OCI-LY7 (cell line): ENCODE measurements around the gene EXOC4. TPM values are rescaled to one million over a fixed set of nuclear protein-coding genes. Genes with fewer than 3 reads are reported as not detected.

Source experiments
- BruUV-seq: library from RNA; stranded (reverse); fragments of 400-500 nt; replicated peaks from 2 replicates; lab custom pipeline; 2021; lab: Mats Ljungman, UMichigan
- CTCF ChIA-PET: fragments of 300-600 bp; sonication (Branson Sonifier 250); formaldehyde crosslinking; loops from one replicate; lab custom pipeline; 2022; ENCODE audit warnings: antibody characterized with exemption; ENCODE audit not compliant: unreplicated experiment; lab: Charles Lee
- POLR2A ChIA-PET: fragments of 300-600 bp; sonication (Branson Sonifier 250); formaldehyde crosslinking; loops from one replicate; lab custom pipeline; 2022; ENCODE audit warnings: antibody characterized with exemption; lab: Charles Lee
- DNase-seq: peaks from one replicate; pipeline ENCODE4 v3.0.0-alpha.2; 2015; ENCODE audit warnings: low spot score
- H2AFZ ChIP-seq: fragments of 200-600 bp; sonication (generic), shearing (Covaris generic); 2 replicates; pipeline ENCODE4 v1.6.1; 2014; ENCODE audit warnings: mild to moderate bottlenecking, antibody characterized with exemption, low read length, moderate library complexity
- H3K27ac ChIP-seq: fragments of 200-600 bp; sonication (generic); 2 replicates; pipeline ENCODE4 v1.5.1; 2014; ENCODE audit warnings: mixed run types, low read depth, mild to moderate bottlenecking, moderate library complexity, low read length, inconsistent platforms; ENCODE audit not compliant: poor library complexity, severe bottlenecking
- H3K36me3 ChIP-seq: fragments of 200-600 bp; sonication (generic); 2 replicates; pipeline ENCODE4 v1.6.1; 2014; ENCODE audit warnings: mild to moderate bottlenecking, antibody characterized with exemption, low read length, moderate library complexity, mixed read lengths; ENCODE audit not compliant: insufficient read depth
- H3K4me1 ChIP-seq: fragments of 200-600 bp; sonication (generic); 2 replicates; pipeline ENCODE4 v1.5.1; 2014; ENCODE audit warnings: mild to moderate bottlenecking, low read length; ENCODE audit not compliant: insufficient read depth, poor library complexity, severe bottlenecking
- H3K4me2 ChIP-seq: fragments of 200-600 bp; sonication (generic); 2 replicates; pipeline ENCODE4 v1.6.1; 2014; ENCODE audit warnings: mild to moderate bottlenecking, low read length
- H3K4me3 ChIP-seq: fragments of 200-600 bp; sonication (generic); 2 replicates; pipeline ENCODE4 v1.5.1; 2014; ENCODE audit warnings: mild to moderate bottlenecking, low read depth, low read length; ENCODE audit not compliant: poor library complexity, severe bottlenecking
- H3K79me2 ChIP-seq: fragments of 200-600 bp; sonication (generic); 2 replicates; pipeline ENCODE4 v1.6.1; 2016; ENCODE audit warnings: low read depth, mild to moderate bottlenecking, low read length, moderate library complexity, mixed read lengths; ENCODE audit not compliant: insufficient read depth
- H3K9me2 ChIP-seq: fragments of 200-600 bp; sonication (generic); 2 replicates; pipeline ENCODE4 v1.6.1; 2016; ENCODE audit warnings: mild to moderate bottlenecking, low read length, mixed read lengths; ENCODE audit not compliant: insufficient read depth
- H3K9me3 ChIP-seq: fragments of 200-600 bp; sonication (generic); 2 replicates; pipeline ENCODE4 v1.6.1; 2014; ENCODE audit warnings: mild to moderate bottlenecking, mixed run types, low read length, mixed read lengths
- H4K20me1 ChIP-seq: fragments of 200-600 bp; sonication (generic); 2 replicates; pipeline ENCODE4 v1.6.1; 2014; ENCODE audit warnings: mild to moderate bottlenecking, antibody characterized with exemption, low read length, moderate library complexity, mixed read lengths; ENCODE audit not compliant: insufficient read depth
- EZH2phosphoT487 ChIP-seq: fragments of 200-600 bp; sonication (generic); IDR thresholded peaks from 2 replicates; pipeline ENCODE4 v1.6.1; 2018; ENCODE audit warnings: low read depth, borderline replicate concordance, mild to moderate bottlenecking, mixed run types, antibody characterized with exemption, low read length, moderate library complexity, mixed read lengths
- intact Hi-C: fragments of 100-400 bp; cut with micrococcal nuclease; formaldehyde crosslinking; loops from one replicate; pipeline ENCODE4 v1.10.0; 2022; ENCODE audit not compliant: unreplicated experiment
- total RNA-seq, 2 experiments: library from RNA; depleted of rRNA in 1 of 2; stranded (reverse); fragments of >200 nt in 1 of 2; shearing (Covaris generic) in 1 of 2; gene quantifications; 2 replicates each; pipeline ENCODE4 v1.2.3, GENCODE V29; 2014 to 2022
- TF ChIP-seq, protein P1 (sequence below): fragments of 200-600 bp; sonication (generic); conservative IDR thresholded peaks from 2 replicates; pipeline ENCODE4 v1.5.1; 2014; ENCODE audit warnings: mild to moderate bottlenecking, antibody characterized with exemption, low read length, moderate library complexity, mixed read lengths

The EXOC4 gene
- total RNA-seq, 2 experiments from 2014 or later, result 75.1 to 93.2 TPM

DNA sequence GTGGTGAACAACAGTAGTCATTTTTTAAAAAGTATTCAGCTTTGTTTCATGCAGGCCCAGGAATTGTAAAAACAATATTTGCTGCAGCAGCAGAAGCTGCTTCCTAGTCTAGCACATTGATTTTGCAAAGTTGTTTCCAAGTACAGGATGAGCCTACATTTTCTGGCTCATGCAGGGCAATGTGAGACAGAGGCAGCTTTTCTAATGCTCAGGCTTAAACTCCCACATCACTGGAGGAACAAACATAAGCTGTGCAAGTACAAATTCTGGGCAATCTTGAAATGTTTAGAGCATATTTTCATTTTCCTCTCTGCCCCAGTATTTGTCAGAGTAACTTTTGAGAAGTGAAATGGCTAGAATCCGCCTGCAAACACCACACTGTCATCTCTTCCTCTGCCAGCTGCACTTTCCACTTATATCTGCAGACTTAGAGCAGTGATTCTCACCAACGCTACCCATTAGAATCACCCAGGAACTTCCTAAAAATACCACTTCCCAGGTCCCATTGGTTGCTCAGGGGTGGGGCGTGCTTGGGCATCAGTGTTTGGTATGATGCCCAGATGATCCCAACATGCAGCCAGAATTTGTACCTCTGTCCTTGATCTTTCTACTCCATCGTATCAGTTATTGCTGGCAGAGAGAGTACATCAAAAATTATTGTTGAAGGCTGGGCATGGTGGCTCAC lies 570.1 kb downstream of the EXOC4 start:
- ChIA-PET CTCF (no interaction called here), POLR2A (no interaction called here)
- Histone ChIP-seq H3K4me2 (no peak overlapping the region), H4K20me1 (no peaks in the 10 kb centered on the region), H3K36me3 (no peaks in the 10 kb centered on the region), H3K27ac (no peak overlapping the region), H3K9me2 (no peaks in the 10 kb centered on the region), H3K4me3 (no peak overlapping the region), H3K9me3 (no peaks in the 10 kb centered on the region), H3K4me1 (no peaks in the 10 kb centered on the region), H2AFZ (no peak overlapping the region), H3K79me2 (no peaks in the 10 kb centered on the region)
- no peak for DNase-seq
- TF ChIP-seq, protein P1, sequence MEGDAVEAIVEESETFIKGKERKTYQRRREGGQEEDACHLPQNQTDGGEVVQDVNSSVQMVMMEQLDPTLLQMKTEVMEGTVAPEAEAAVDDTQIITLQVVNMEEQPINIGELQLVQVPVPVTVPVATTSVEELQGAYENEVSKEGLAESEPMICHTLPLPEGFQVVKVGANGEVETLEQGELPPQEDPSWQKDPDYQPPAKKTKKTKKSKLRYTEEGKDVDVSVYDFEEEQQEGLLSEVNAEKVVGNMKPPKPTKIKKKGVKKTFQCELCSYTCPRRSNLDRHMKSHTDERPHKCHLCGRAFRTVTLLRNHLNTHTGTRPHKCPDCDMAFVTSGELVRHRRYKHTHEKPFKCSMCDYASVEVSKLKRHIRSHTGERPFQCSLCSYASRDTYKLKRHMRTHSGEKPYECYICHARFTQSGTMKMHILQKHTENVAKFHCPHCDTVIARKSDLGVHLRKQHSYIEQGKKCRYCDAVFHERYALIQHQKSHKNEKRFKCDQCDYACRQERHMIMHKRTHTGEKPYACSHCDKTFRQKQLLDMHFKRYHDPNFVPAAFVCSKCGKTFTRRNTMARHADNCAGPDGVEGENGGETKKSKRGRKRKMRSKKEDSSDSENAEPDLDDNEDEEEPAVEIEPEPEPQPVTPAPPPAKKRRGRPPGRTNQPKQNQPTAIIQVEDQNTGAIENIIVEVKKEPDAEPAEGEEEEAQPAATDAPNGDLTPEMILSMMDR, result no peak
- TF ChIP-seq EZH2phosphoT487, result no peak
- BruUV-seq, result no TSS peak
- intact Hi-C loops, result no loop called here

DNA sequence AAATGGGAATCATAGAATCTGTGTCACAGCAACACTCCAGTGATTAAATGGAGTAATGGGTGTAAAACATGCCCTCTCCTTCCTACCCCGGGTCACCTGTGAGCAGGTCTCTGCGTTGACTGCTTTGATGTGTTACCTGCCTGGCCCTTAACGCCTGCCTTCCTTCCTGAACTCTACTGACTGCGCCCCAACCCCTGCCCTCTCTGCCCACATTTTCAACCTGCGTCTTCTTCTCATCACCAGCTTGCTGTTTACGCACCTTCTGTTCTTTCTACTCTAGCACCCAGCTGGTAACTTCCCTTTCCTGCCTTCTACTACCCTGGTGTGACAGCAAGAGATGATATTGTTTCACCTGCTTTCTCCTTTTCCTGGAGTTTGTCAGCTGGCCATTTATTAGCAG lies 571.3 kb downstream of the EXOC4 start:
- CTCF ChIA-PET, result no interaction called here
- H3K4me3 ChIP-seq, result no peak overlapping the region
- BruUV-seq, result no TSS peak
- H3K36me3 ChIP-seq, result no peaks in the 10 kb centered on the region
- TF ChIP-seq, protein P1, result no peak
- no peak for TF ChIP-seq EZH2phosphoT487
- no peak overlapping the region for H3K27ac ChIP-seq
- H3K79me2 ChIP-seq, result no peaks in the 10 kb centered on the region
- H3K9me2 ChIP-seq, result no peaks in the 10 kb centered on the region
- no peaks in the 10 kb centered on the region for H4K20me1 ChIP-seq
- DNase-seq, result no peak
- H3K9me3 ChIP-seq, result no peaks in the 10 kb centered on the region
- no peak overlapping the region for H3K4me2 ChIP-seq
- no peaks in the 10 kb centered on the region for H3K4me1 ChIP-seq
- POLR2A ChIA-PET, result interaction anchor here (0.5 kb wide), 1 partner anchor 20 kb away, joined by 4 read pairs; no protein-coding TSS in a partner anchor
- H2AFZ ChIP-seq, result no peak overlapping the region
- intact Hi-C loops, result no loop called here
